ENCODE results near the gene LPP.

Gene LPP

DNA sequence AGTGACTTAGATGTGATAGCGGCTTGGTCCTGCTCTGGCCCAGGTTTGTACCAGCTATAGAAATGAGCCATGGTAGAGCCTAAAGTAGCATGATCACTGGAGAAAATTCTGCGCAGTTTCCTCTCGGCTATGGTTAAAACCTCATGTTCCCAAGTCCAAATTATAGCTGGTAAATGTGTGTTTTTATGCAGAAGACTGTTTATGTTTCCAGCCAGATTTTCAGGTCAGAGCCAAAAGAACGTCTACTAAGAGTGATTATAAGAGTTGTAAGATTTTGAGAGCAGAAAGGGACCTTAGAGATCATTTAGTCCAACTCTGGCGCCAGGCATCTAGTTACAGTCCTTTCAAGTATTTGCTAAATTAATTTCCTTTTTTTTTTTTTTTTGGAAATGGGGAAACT is 333.7 kb downstream of the LPP start:
- DNase-seq (ENCODE audit: low read depth) = no peak

DNA sequence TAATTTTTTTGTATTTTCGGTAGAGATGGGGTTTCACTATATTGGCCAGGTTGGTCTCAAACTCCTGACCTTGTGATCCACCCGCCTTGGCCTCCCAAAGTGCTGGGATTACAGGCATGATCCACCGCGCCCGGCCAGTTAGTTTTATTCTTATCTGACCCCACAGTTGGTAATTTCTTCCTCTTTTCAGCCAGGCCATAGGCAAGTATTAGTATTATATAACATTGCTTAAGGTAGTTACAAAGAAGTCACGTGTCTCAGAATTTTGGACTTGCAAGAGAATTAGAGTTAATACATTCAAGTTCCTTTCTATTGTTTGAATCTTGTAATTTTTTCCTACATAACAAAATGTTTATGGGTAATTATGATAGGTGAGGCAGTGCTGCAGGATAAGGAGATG is 334.8 kb downstream of the LPP start:
- DNase-seq (ENCODE audit: low read depth) = no peak

DNA sequence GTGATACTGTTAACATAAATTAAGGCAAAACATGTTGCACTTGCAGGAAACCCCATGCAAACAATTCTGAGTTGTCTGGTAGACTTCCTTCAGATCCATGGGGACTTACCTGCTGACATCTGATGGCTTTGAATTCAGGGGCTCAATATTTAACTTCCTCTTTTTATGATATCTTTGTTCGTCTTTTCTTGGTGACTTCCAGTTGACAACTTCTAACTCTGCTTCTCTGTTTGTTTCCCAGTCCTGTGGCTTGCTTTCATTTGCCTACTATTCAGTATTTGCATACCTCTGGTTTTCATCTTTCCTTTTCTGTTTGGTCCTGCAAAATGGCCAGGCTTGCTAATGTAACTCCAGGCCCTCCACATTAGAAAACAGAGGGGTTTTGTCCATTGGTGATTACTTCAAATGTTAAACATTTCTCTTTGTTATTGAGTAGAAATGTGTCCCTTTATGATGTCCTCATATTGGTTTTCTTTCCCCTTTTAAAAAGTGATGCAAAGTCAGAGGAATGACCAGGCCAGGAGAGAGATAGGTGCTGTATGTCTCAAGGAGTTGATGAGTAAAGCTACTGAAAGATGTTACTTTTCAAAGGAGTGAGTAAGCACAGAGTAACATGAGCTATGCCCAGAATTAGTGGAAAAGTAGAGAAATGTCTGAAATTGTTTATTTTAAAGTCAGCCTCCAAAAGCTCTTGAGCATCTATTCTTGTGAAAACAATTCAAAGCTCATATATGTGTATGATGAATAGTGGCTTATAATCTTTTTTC is 335.9 kb downstream of the LPP start:
- no peak for DNase-seq (ENCODE audit: low read depth)

DNA sequence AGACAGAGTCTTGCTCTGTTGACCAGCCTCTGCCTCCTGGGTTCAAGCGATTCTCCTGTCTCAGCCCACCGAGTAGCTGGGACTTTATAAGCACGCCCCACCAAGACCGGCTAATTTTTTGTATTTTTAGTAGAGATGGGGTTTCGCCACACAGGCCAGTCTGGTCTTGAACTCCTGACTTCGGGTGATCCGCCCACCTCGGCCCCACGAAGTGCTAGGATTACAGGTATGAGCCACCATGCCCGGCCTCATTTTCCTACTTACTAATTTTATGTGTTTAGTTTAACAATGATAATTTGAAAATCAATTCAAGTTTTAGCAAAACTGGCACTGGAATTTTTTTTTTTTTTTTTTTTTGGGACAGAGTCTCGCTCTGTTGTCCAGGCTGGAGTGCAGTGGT is 336.5 kb downstream of the LPP start:
- DNase-seq (ENCODE audit: low read depth) = no peak

DNA sequence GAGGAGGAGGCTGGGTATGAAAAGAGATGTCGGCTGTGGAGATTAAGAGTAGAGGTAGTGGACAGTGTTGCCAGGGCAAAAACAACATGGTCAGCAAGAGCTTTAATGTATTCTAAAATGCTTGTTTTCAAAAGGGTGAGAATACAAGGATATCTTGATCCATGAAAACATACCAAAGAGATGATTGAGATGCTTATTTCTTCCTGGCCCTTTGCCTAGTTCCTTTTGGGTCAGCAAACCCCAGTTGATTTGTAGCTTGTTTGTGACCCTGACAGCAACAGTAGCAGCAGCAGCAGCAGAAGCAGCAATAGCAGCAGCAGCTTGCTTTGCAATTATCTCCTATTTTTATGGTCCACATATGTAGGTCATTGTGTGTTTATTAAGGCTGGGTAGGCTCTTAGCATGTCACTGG is 337.3 kb downstream of the LPP start:
- no peak for DNase-seq (ENCODE audit: low read depth)

DNA sequence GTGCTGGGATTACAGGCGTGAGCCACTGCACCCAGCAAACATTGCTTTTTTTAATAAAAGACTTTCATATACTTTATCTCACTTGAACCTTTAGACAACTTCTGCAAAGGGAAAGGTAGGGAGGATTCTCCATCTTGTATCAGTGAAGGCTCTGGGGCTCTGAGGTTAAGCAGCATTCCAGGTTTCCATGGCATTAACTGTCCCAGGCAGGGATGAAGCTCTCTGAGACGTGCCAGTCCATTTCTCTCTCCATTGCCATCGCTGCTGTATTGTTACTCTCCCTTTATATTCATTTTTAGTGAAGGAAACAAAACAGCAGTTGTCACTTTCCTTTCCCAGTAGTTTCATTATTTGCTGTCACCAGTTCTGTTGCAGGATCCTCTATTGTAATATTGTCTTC is 342.4 kb downstream of the LPP start:
- DNase-seq (ENCODE audit: low read depth) = no peak

DNA sequence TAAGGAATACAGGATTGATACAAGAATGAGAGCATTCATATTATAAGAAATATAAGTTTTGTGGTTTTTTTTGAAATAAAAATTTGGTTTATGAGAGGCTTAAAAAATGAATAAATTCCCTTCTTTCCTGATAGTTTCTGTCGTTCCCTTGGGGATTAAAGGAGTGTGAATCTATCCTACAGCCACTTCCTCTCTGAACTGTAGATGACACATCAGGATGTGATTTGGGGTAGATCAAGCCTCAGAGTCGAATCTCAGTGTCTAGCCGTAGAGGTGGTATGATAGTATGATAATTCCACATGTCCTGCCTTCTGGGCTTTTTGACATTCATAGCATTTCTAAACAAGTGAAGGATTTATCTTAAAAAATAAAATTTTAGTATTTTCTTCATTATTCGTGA is 343.1 kb downstream of the LPP start:
- DNase-seq (ENCODE audit: low read depth) = no peak

DNA sequence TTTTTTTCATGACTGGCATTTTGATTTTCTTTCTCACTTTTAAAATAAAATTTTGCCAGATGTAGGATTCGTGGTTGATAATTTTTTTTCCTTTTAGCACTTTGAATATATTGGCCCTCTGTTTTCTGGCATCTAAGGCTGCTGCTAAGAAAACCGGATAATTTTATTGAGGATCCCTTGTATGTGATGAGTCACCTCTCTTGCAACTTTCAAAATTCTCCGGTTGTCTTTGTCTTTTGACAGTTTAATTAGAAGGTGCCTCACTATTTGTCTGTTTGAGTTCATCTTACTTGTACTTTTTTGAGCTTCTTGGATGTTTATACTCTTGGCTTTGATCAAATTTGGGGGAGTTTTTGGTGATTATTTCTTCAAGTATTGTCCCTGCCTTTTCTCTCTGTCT is 349.7 kb downstream of the LPP start:
- no peak for DNase-seq (ENCODE audit: low read depth)

DNA sequence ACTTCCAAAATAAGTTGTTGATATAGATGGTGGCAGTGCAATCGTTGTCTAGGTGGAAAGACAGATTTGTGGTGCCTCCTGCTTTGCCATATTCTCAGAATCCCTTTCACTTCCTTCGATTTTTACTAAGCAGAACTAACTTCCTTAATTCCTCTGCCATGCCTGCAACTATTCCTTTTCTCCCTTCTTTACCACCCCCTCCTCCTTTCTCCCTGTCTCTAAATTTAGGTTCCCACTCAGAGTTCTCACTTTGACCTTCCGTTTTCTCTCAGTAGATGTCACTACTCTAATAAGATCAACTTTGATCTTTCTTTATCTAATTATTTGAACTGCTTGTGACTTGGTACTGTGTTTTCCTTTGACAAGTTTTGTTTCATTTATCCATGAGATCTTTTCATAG is 351.2 kb downstream of the LPP start:
- DNase-seq (ENCODE audit: low read depth) = no peak

DNA sequence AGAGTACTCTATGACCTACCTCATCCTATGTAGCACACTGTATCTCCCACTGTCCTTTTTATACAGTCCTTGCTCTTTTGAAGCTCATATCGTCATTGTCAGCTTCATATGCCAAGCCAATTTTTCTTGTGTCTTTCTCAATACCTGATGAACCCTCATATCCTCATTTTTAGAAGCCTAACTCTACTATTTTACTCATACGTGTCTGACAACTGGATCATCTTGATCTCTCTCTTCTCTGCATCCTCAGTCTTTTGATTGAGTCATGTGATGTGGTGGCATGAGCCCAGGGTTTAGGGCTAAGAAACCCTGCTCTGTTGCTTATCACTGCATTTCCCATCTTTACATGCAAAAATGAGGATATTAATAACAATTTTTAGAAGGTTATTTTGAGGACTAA is 352.0 kb downstream of the LPP start:
- DNase-seq (ENCODE audit: low read depth) = no peak

DNA sequence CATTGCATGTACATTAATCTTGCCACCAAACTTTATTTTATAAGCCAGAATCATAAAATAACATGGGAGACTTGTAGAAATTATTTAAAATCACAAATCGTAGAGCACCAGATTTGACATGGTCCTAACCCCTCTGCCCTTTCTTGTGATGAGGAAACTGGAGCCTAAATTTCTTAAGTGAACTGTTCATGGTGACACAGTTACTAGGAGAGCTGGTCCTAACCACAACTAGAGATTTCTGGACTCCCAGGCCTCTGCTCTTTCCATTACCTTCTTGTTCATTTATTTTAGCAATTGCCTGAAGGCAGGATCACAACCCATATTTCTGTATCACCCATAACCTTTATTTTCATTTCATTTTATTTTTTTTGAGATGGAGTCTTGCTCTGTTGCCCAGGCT is 352.5 kb downstream of the LPP start:
- no peak for DNase-seq (ENCODE audit: low read depth)

DNA sequence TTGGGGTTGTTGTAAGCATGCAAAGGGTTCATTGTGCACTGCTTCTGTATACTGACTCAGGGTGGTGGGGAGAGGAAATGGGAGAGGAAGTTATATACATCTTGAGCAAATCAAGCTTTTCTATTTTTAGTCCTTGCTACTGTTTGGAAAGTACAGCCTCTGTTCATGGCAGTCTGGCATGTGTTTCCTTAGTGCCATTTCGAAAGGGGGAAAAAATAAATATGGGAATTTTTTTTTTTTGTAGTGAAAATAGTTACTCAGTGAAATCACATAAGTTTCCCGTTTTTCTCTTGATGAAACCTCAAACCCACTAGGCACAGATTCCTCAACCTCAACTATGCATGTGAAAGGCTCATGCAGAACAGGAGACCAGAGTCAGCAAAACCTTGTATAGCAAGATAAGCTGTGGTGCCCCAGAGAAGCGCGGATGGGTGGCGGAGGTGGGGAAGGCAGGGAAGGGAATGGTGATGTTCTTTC is 353.3 kb downstream of the LPP start:
- DNase-seq (ENCODE audit: low read depth) = no peak

DNA sequence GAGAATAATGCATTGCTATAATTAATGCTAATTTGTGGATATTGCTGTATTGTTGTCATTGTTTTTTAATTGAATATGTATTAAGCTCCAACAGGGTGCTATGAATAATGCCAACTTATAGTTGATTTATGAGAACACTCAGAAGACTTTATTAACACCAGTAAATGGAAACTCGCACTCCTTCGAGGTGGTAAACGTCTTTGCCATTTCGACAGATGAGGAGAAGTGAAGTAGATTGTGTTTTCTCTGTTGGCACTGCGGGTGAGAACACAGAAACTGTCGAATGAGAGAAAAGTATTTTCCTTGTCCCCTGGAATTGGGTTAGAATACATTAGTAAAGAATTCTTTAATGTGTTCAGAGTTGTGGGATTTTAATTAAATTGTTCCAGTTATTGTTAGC is 354.5 kb downstream of the LPP start:
- no peak for DNase-seq (ENCODE audit: low read depth)

DNA sequence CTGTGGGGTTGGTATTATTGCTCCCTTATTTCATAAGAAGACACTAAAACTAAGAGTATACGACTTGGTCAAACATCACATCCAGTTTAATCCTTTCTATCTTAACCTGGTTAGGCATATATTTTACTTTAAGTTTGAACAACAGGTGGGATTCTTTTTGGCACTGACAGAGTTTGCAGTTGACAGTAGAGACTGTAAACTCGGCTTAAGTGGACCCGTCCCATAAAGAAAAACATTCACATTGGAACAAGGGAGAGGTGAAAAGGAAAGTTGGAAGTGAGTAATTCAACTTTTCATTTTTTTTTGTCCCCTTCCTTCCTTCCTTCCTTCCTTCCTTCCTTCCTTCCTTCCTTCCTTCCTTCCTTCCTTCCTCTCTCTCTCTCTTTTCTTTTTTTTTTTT is 355.4 kb downstream of the LPP start:
- DNase-seq (ENCODE audit: low read depth) = no peak

DNA sequence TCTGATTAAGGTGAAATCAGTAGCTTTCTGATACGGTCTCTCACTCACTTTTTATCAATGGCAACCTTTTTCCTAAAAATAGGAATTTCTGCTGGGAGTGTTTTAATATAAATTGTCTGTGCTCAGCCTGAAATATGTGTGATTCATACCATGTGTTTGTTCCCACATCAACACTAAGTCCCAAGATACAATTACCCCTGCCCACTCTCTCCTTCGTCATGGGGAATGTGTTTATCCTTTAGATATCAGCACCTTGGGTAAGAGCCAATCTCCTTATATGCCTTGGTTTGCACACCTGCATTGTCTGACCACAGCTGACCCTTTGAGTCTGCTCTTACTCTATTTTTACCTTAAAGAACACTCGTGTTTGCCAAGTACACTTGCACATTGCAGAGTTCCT is 356.4 kb downstream of the LPP start:
- DNase-seq (ENCODE audit: low read depth) = no peak

DNA sequence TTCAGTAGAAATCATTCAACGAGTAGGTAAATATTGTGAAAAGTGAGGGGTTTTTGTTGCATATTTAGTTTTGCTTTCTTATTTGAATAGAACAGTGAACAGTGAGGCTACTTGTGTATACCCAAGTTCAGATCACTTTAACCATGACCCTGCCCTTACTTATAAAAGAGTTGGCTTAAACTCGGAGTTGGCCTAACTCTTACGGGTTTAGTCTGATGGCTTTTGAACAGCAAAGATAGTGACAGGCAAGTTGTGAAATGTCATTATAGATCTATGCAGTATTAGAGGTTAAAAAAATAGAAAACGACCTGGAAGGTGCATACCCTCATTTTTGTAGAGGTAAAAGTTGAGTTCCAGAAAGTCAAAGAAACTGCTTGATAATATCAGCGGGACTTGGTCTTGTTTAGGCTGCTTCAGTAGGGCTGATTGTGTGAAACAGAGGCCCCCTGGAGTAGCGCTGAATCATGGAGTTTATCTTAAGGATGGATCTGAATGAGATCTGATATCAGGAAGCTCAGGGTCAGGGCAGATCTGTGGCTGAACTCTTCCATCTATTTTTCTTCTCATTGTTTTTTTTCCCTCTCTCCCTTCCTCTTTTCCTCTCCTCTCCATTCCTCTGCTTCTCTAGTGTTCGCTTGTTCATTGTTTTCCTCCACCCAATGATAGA is 359.8 kb downstream of the LPP start:
- no peak for DNase-seq (ENCODE audit: low read depth)

DNA sequence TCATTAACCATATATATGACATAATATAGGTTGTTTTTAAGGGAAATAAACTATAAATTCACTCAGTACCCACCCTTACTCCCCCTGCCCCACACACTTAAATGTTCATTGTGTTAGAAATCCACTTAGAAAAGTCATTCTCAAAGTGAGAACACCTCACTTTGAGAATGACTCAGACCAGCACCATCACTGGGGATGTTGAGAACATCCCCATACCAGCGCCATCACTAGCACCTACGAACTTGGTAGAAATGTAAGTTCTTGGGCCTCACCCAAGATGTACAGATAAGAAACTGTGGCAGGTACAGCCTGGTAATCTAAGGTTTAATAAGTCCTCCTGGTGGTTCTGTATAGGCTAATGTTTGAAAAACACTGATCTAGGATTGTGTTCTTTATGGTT is 362.6 kb downstream of the LPP start:
- no peak for DNase-seq (ENCODE audit: low read depth)

DNA sequence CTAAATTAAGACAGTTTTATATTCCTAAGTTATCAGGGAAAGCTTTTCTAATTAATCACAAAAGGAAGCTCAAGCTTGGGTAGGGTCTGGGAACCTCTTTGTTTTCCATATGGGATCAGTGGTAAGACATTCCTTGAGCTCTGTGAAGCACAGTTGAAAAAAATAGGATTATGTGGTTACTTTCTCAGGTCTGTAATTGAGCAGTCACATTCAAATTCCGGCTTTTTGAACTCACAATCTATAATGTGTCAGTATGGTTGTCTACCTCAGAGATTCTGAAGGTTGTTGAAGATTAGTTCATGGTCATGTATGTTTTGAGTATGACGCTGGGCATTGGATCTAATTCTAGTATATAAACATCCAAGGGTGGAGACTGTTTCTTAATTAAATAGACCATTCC is 364.5 kb downstream of the LPP start:
- no peak for DNase-seq (ENCODE audit: low read depth)

DNA sequence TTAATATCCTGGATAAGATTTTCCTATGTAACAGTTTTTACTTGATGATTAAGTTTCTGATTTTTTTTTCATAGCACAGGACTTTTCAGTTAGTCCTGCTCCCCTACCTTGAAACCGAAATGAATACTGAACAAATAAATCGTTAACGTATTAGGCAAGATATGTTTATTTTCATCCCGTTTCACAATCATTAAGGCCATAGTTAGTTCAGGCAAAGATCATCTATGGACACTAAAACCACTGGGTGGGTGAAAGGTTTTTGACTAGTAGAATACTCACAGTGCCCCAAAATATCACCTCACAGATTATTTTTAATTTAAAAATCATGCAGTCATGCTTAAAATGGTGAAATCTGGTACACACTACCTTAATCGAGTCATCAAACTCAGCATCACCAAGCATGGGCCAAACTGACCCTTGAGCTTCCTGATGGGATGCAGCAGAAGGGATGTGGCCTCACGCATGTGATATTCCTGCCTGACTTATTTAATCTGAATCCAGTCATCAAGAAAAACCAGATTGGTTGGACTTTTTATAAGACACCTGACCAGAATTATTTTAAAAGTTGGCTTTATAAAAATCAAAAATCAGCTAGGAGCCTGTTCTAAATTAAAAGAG is 365.0 kb downstream of the LPP start:
- no peak for DNase-seq (ENCODE audit: low read depth)

DNA sequence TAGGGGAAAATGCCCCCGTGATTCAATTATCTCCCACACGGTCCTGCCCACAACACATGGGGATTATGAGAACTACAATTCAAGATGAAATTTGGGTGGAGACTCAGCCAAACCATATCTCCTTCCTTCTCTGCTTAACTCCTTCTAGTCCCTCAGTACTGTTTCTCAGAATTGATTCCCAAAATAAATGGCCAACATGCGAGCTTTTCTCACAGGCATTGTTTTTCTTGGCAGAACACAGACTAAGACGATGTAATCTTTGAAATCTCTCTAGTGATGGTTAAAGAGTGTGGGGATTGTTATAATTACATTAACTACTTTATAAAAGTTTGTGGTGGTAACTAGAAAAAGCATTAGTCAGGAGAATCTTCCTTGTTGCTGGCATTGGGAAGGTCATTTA is 366.5 kb downstream of the LPP start:
- no peak for DNase-seq (ENCODE audit: low read depth)

DNA sequence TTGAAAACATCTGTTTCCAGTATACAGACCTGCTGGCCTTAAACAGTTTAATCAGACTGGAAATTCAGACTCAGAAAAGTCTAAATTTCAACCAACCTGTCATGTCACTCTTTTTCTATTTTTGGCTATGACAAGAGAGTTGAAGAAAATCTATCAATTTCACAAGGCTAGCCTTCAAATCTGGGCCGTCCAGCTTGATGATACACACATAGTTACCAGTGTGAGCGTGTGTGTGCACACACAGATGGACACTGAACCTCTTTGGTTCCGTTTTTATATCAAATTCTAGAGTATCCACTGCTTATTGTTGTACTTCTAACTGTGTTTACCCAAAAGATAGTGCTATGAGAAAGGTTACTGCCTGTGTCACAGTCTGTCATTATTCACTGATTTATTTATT is 368.2 kb downstream of the LPP start:
- no peak for DNase-seq (ENCODE audit: low read depth)

DNA sequence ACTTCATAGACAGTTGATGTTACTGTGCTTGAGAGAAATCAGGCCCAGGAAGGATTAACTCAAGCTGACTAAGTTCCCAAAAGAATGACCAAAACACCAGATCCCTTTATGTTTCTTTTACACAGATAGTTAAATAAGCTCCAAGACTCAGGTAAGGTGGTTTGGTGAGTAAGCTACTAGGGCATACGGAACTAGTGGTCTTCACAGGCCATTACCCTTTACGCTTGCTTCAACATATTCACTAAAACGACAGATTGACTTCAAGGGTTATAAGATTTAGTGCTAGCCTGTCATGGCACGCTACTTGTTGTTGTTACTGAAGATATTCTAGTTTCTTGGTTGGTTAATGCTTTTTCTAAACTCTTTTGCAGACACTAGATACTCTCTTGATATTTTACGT is 369.3 kb downstream of the LPP start:
- DNase-seq (ENCODE audit: low read depth) = no peak

DNA sequence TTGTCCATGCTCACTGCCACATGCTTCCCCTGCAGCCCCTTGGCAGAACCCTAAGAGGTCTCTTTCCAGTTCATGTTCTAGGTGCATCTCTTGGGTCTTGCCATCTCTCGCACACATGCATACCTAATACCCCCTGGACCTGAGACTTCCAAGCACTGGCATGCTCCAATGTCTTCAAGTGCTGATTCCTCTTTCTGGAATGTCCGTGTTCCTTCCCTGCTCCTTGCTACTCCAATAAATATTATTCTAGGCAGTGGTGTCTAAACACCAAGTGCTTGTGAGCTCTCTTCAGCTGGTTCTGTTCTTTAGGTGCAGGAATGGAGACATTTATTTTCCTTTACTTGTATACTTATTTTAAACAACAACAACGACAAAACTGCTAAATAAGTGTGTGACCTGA is 370.1 kb downstream of the LPP start:
- no peak for DNase-seq (ENCODE audit: low read depth)

DNA sequence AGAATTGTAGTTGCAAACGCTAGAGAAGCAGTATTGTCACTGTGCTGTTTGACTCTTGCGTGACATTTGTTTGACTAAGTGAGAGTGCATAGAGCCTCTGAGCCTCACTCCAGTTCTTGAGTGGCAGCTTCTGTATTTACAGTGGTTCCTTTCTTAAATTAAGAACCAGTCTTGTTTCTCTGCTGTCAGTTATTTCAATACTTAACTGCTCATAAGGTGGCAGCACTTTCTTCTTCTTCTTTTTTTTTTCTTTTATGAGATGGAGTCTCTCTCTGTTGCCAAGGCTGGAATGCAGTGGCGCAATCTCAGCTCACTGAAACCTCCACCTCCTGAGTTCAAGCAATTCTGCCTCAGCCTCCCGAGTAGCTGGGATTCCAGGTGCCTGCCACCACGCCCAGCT is 372.1 kb downstream of the LPP start:
- DNase-seq (ENCODE audit: low read depth) = no peak

All from stimulated activated CD8-positive, alpha-beta memory T cell treated with anti-CD3 and anti-CD28 coated beads, Interleukin-7, amount 100 ng/mL, for 24 hours (primary cell).